ENCODE results near the gene HYDIN.
"Not testable (repeated sequence)": the region's sequence is repeated elsewhere in the genome, so short reads cannot be mapped to it uniquely, and the experiment has no call there.

The HYDIN gene

GRCh38 chr16:71143246-71143645 is 87.3 kb downstream of the HYDIN start:
- in situ Hi-C loops (cut with HindIII; ENCODE audit: low sequenced_read_pairs), result not testable (repeated sequence)

GRCh38 chr16:71110565-71110964 is 120.0 kb downstream of the HYDIN start:
- in situ Hi-C loops (cut with HindIII; ENCODE audit: low sequenced_read_pairs), result not testable (repeated sequence)

GRCh38 chr16:71109656-71110208 is 120.8 kb downstream of the HYDIN start:
- in situ Hi-C loops (cut with HindIII; ENCODE audit: low sequenced_read_pairs), result not testable (repeated sequence)

DNA sequence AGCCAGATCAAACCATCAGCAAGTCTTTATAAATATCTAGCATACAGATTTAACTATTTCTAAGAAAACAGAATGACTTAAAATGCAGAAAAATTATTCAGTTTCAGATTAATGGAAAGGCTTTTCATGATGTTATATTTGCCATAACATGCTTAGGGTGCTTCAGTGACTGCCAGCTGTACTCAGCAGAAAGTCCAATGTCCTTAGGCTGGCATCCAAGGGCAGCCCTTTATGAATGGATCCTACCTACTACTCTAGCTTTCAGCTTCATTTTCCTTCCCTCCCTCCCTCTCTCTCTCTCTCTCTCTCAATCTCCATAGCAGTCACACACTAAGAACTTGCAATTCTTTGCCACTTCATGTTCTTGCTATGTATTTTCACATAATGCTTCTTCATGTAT is 124.6 kb downstream of the HYDIN start:
- in situ Hi-C loops (cut with HindIII; ENCODE audit: low sequenced_read_pairs), result not testable (repeated sequence)

DNA sequence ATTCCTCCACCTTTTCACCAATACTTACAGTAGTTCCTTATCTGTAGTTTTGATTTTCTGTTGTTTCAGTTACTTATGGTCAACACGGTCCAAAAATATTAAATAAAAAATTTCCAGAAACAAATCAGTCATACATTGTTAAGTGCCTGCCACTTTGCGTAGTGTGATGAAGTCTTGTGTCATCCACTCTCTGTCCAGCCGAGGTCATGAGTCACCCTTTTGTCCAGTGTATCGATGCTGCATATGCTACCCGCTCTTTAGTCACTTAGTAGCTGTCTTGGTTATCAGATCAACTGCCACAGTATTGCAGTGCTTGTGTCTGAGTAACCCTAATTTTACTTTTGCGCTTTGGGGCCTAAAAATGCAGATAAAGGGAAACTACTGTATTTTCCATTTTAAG is 146.9 kb downstream of the HYDIN start:
- in situ Hi-C loops (cut with HindIII; ENCODE audit: low sequenced_read_pairs), result not testable (repeated sequence)

DNA sequence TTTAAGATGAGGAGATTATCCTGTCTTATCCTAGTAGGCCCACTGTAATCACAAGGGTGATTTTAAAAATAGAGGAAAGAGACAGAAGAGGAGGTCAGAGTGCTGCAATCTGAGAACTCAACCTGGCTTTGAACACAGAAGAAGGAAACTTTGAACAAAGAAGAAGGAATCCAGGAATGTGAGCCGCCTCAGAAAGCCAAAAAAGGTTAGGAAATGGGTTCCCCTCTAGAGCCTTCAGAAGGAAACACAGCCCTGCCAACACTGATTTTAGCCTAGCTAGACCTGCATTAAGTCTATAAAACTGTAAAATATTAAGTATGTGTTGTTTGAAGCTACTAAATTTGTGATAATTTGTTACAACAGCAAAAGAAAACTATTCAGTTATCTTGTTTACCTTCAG is 149.7 kb downstream of the HYDIN start:
- in situ Hi-C loops (cut with HindIII; ENCODE audit: low sequenced_read_pairs), result not testable (repeated sequence)

- in situ Hi-C loops (cut with HindIII; ENCODE audit: low sequenced_read_pairs), result not testable (repeated sequence)
Measured at GRCh38 chr16:71080262-71080661, 150.3 kb downstream of the HYDIN start.

DNA sequence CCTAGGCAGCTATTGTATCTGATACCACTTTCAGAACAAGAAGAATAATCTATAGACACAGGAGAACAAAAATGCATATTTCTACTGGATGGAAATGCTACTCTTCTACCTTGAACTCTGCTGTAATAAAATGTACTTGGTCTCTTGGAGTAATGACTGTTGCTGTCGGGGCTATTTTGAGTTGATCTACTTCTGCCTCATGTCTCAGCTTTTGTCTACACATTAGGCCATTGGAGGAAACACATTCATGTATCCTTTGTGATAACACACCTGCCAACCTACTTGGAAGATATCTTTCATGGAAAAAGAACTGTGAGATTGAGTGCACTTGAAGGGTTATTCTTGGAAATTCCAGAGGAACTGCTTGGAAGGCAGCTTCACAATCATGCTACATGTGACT is 159.9 kb downstream of the HYDIN start:
- in situ Hi-C loops (cut with HindIII; ENCODE audit: low sequenced_read_pairs), result not testable (repeated sequence)

DNA sequence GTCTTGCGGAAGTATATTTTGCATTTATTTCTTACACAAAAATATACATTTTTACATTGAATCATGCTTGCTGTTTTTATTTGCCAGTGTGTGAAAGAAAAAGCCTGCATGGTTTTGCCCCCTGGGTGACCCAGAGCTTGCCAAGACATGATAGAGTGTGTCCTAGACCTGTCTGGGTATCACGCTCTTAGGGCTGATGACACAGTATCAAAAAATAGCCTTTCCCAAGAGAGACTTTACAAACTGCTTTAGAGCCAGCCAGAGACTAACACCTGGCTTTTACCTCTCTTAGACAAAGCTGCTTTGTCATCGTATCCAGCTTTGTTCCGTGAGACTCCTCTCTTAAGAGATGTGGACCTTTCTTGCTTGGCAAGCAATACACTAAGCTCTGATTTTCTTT is 160.7 kb downstream of the HYDIN start:
- in situ Hi-C loops (cut with HindIII; ENCODE audit: low sequenced_read_pairs), result not testable (repeated sequence)

GRCh38 chr16:71053897-71054609 is 176.5 kb downstream of the HYDIN start:
- in situ Hi-C loops (cut with HindIII; ENCODE audit: low sequenced_read_pairs), result not testable (repeated sequence)

DNA sequence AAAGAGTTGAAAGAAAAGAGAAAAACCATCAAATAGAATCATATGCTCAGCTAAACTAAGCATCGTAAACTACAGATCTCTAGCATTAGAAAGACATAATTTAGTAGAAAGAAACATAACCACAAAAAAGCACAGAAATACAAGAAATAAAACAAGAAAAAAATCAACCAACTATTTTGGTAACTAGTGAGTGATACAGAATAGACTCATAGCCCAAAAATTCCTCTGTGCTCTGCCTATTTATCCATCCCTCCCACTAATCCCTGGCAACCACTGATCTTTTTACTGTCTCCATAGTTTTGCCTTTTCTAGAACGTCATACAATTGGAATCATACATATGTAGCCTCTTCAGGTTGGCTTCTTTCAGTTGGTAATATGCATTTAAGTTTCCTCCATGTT is 180.2 kb downstream of the HYDIN start:
- in situ Hi-C loops (cut with HindIII; ENCODE audit: low sequenced_read_pairs), result not testable (repeated sequence)

GRCh38 chr16:71039368-71040111 is 191.0 kb downstream of the HYDIN start:
- in situ Hi-C loops (cut with HindIII; ENCODE audit: low sequenced_read_pairs), result not testable (repeated sequence)

DNA sequence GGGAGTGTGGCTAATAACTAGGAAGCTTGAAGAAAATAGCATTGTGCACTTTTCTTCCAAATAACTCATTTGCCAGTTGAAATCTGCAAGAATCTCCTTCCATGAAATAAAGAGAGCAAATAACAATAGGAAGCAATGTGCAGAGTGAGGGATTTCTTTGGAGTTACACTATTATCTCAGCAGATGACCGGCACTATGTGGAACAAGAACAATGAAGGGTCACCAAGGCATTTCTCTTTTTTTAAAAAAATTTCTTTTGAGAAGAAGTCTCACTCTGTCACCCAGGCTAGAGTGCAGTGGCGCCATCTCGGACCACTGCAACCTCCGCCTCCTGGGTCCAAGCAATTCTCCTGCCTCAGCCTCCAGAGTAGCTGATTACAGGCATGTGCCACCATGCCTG is 192.1 kb downstream of the HYDIN start:
- in situ Hi-C loops (cut with HindIII; ENCODE audit: low sequenced_read_pairs), result not testable (repeated sequence)

- in situ Hi-C loops (cut with HindIII; ENCODE audit: low sequenced_read_pairs), result not testable (repeated sequence)
Measured at GRCh38 chr16:71037987-71038386, 192.5 kb downstream of the HYDIN start.

GRCh38 chr16:71028032-71028727 is 202.3 kb downstream of the HYDIN start:
- in situ Hi-C loops (cut with HindIII; ENCODE audit: low sequenced_read_pairs), result not testable (repeated sequence)

- in situ Hi-C loops (cut with HindIII; ENCODE audit: low sequenced_read_pairs), result not testable (repeated sequence)
Measured at GRCh38 chr16:71027511-71027910, 203.0 kb downstream of the HYDIN start.

GRCh38 chr16:71023851-71024439 is 206.6 kb downstream of the HYDIN start:
- in situ Hi-C loops (cut with HindIII; ENCODE audit: low sequenced_read_pairs), result not testable (repeated sequence)

GRCh38 chr16:71021961-71022537 is 208.5 kb downstream of the HYDIN start:
- in situ Hi-C loops (cut with HindIII; ENCODE audit: low sequenced_read_pairs), result not testable (repeated sequence)

- in situ Hi-C loops (cut with HindIII; ENCODE audit: low sequenced_read_pairs), result not testable (repeated sequence)
Measured at GRCh38 chr16:71019067-71019682, 211.3 kb downstream of the HYDIN start.

GRCh38 chr16:71015419-71015818 is 215.1 kb downstream of the HYDIN start:
- in situ Hi-C loops (cut with HindIII; ENCODE audit: low sequenced_read_pairs), result not testable (repeated sequence)

Measured in DLD1 (cell line).